Hematopoietic multipotent progenitor cell treated with erythropoietin and hydrocortisone succinate and interleukin-3 and kit ligand, for 4 days (in vitro differentiated cells): ENCODE measurements around the gene TSPAN9.

Experiments
- DNase-seq: peaks from one replicate; pipeline ENCODE4 v3.0.0-alpha.2; 2015

The TSPAN9 gene

GRCh38 chr12:3282384-3282670 lies 205.1 kb downstream of the TSPAN9 start:
- DNase-seq: no peak

DNA sequence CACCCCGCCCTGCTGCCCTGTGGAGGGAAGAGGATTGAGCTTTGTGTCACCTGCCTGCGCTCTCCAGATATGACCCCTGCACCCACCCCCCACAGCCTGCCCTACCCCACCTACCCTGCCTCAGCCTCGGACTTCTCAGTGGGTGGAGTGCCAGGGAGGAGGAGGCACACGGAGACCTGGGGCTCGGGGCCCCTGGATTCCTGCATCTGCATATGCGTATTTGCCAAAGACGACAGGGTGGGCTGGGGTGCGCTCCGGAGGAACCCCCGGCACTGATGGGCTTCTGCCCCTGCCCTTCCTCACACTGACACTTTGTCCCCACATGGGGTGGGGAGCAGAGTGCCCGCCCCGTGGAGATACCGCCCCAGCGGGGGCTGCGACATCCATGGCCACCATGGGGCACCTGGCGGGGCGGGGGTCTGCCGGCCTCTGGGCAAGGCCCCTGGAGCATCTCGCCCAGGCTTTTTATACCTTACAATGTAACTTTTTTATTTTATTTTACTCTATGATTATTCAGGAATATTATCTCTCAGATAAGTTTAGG lies 206.0 kb downstream of the TSPAN9 start:
- DNase-seq: no peak

- DNase-seq: no peak
Measured at GRCh38 chr12:3284405-3284804, 207.2 kb downstream of the TSPAN9 start.

GRCh38 chr12:3285570-3285969 lies 208.4 kb downstream of the TSPAN9 start:
- DNase-seq: no peak

DNA sequence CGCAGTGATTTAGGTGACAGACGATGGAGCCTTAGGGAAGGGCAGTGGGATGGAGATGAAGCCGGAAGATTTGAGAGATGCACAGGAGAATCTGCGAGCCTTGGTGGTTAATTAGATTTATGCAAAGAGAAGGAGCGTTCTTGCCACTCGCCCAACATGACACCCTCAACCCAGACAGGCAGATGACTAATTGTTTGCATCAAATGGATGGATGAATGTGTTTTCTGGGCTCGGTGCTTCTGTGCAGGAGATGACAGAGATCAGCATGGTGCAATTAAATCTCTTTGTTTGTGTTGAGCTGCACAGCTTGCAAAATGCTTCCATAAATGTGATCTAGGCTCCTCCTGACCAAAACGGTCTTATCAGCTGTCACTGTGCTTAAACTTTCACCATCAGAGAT lies 211.5 kb downstream of the TSPAN9 start:
- no peak for DNase-seq

DNA sequence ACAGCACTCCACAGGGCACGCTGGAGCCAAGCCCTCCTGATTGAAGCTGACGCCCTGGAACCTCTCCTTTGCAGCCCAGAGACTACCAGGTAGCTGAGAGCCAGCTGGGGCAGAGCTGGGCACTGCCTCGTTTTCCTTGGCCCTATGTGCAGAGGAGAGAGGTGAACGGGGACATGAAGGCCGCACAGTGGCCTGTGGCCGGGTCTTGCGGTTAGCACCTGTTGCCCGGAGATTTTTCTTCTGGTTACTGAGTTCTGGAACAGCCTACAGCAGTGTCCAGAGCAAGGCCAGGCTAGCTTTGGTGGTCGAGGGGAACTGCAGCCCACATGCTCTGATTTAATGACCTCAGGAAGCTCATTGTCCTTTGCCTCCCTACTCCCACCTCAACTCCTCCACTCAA lies 212.5 kb downstream of the TSPAN9 start:
- DNase-seq: no peak

- DNase-seq: no peak
Measured at GRCh38 chr12:3291939-3292338, 214.8 kb downstream of the TSPAN9 start.

GRCh38 chr12:3292677-3293412 lies 215.7 kb downstream of the TSPAN9 start:
- DNase-seq: no peak

DNA sequence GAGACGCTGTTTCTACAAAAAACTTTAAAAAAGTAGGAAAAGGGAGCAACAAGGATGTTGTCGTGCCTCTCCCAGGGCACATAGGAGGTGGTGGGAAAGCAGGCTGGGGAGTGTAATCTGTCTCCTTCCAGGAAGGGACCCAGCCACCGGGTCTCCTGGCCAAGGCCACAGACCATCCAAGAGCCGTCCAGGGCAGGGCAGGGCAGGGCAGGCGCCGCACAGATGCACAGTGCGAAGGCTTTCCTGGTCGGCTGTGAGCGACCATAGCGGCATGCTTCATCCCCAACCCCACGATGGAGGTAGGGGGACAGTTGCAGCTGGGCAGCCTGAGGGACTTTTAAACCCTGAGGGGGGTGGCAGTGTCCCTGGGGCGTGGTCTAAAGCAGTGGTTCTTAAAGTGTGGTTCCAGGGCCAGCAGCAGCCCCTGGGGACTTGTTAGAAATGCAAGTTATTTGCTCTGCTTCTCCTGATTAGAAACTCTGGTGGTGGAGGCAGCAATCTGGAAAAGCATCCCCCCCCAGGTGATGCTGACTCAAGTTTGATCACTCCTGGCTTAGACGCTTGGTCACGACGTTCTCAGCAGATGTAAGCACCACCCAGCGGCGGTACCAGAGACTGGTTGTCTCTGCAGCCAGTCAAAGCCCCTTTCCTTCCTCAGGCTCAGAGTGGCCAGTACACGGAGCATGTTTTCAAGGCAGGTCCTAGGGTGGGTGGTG lies 216.4 kb downstream of the TSPAN9 start:
- no peak for DNase-seq

GRCh38 chr12:3294481-3294911 lies 217.3 kb downstream of the TSPAN9 start:
- no peak for DNase-seq

DNA sequence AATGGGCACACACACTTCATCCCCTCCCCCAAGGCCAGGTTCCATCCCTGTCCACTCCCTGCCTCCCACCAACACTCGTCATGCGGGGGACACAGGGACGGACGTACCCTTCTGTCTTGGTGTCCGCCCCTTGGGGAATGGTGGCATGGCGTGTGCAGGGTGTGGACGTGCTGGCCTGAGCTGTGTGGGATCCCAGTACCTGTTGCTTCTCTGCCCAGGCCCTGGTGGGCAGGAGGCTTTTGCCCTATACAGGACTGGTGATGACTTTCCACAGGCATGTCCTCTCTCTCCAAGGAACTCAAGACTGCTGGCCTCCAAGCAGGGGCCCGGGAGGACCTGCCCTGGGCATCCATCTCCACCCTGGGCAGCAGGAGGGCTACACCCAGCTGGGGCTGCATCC lies 218.0 kb downstream of the TSPAN9 start:
- no peak for DNase-seq

- no peak for DNase-seq
Measured at GRCh38 chr12:3295646-3296408, 218.6 kb downstream of the TSPAN9 start.

GRCh38 chr12:3296409-3296701 lies 219.2 kb downstream of the TSPAN9 start:
- no peak for DNase-seq

DNA sequence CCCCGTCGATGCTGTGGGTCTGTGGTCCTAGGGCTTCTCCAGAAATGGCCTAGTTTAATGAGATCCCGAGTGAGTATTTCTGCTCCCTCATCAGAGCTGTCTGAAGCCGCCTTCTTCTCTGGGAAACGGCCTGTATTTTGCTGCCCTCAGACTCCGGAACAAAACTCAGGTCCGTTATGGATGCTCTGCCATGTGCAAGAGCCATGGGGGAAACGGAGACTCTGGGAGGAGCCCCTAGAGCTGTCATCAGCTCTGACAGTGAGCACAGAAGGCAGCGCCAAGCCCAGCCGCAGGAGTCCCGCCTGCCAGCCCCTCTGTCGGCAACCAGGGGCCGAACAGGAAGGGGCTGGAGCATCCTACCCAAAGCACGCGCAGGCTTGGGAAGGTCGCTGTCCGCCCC lies 221.4 kb downstream of the TSPAN9 start:
- no peak for DNase-seq

DNA sequence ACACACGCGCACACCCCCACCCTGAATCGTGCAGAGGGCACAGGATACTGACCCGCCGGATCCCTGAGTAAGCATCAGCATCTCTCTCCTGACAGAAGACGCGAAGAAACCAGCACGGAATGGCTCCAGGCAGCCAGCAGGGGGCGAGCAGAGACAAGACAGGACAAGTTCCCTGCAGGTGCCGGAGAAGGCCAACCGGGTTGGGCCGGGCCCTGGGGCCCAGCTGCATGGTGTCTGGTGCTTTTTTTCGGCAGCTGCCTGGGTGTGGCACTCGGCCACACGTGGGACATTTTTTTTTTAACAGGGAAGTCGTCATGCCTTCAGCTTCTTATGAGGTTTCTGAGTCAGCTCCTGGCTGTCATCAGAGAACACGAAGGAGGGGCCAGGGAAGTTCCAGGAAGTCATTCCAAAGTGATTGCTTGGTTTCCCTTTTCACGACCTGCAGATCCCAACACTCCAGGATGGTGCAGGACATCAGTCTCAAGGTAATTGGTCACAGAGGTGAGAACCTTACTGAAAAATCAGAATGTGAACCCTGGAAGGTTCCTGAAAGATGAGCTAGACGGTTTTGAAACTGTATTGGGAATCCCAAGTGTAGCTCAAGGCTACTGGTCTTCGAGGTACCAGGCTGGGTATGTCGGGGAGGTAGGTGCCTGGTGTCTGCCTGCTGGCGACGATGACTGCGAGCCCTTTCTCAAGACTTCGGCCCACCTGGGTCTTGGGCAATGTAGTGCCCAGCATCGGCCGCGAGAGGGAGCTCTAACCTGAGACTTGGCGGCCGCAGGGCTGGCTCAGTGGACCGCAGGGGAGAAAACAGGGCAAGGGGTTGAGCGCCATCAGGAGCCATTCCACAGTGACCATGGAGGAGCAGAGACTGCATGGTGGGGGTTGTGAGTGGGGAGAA lies 223.0 kb downstream of the TSPAN9 start:
- peak; percentile 90 for DNase-seq

DNA sequence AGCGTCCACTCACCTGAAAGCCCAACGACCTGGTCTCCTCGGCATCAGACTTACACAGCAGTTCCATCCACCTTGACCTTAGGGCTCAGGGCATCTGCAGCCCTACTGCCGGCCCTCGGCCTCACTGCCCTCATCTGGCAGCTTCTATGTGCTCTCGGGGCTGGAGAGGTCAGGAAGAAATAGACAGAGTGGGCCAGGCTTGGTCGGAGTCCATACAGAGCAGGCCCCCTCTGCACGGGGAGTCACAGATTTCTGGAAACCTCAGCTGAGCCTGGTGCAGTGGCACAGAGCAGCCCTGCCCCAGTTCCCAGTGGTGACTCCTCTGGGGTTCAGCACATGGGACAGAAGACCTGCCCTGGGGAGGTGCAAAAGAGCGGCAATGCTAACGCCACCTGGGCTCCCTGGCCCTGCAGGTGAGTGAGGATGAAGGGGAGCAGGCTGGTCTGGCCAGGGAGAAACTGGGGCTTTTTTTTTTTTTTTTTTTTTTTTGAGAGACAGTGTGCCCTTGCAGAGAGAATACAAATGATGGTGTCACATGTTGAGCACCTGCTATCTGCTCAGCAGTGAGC lies 223.7 kb downstream of the TSPAN9 start:
- no peak for DNase-seq

DNA sequence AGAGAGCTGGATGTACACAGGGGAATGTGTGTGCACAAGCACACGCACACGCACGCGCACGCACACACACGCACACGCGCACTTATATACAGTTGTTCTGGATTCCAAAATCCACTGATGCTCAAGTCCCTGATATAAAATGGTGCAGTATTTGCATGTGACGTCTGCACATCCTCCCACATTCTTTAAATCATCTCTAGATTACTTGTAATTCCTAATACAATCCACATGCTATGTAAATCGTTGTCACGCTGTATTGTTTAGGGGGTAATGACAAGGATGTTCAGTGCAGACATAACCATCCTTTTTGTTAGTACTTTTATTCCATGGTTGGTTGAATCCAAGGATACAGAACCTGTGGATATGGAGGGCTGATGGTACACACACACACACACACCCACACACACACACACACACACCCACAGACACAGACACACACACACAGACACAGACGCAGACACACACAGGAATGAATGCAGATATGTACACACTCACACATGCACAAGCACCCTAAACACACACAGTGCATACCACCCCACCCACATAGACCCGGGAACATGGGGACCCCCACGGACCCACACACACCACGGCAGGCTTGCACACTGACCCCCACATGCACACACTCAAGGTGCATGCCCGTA lies 225.3 kb downstream of the TSPAN9 start:
- DNase-seq: no peak

DNA sequence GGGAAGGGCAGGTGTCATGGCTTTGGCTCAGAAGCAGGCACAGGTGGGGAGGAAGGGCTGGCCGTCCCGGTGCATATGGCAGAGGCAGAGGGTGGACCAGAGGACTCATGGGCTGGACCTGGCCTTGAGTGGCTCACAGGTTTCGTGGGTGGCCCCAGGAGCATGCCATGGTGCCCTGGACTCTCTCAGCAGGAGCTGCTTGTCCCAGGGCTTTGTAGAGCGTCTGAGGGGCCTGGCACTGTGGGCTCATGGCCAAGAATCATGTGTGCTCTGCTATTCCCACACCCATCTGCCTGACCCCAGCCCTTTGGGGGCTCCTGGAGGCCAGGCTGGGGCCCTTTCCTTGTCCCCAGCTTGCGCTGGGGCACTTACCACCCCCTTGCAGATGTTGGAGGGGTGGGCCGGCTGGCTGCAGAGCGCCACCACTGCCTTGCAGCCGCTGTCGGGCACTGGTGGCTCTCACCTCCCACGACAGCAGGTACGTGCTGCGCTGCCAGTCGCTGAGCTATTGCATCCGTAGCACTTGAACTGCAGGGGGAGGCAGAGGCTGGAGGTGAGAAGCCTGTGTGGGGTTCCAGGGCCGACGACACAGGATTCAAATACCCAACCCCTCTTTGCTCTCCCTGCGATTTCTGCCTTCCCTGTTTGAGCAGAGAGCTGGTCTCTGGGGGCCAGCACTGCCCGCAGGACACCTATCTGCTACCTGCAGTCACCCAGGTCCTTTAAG lies 226.4 kb downstream of the TSPAN9 start:
- DNase-seq: no peak

GRCh38 chr12:3304436-3305165 lies 227.4 kb downstream of the TSPAN9 start:
- no peak for DNase-seq

- DNase-seq: no peak
Measured at GRCh38 chr12:3305464-3305863, 228.3 kb downstream of the TSPAN9 start.
